Neutrophil (primary cell): Measurements from ENCODE around the gene TNFRSF25.

Experiments used
- H3K27ac ChIP-seq: fragments of 200-600 bp; sonication (generic); 2 replicates; pipeline ENCODE4 v1.5.1; 2016; ENCODE audit warnings: mild to moderate bottlenecking, moderate library complexity
- H3K27me3 ChIP-seq: fragments of 200-600 bp; sonication (generic); 2 replicates; pipeline ENCODE4 v1.6.0; 2016; ENCODE audit warnings: mild to moderate bottlenecking
- H3K36me3 ChIP-seq: fragments of 200-600 bp; sonication (generic); 2 replicates; pipeline ENCODE4 v1.5.1; 2017
- H3K4me1 ChIP-seq, 2 experiments: fragments of 200-600 bp in 1 of 2; sonication (generic) in 1 of 2; 1 replicate in 1 of 2; 2 replicates in 1 of 2; pipeline versions ENCODE4 v1.5.1 to v1.6.1; 2013 to 2016; ENCODE audit warnings: low read depth in 1 of 2, low read length in 1 of 2, mild to moderate bottlenecking in 1 of 2, moderate library complexity in 1 of 2; ENCODE audit not compliant: control insufficient read depth in 1 of 2, insufficient read depth in 1 of 2
- H3K4me3 ChIP-seq, 2 experiments: fragments of 200-600 bp in 1 of 2; sonication (generic) in 1 of 2; 1 replicate in 1 of 2; 2 replicates in 1 of 2; pipeline ENCODE4 v1.5.1; 2013 to 2016; ENCODE audit warnings: low read depth in 1 of 2, low read length in 1 of 2, mild to moderate bottlenecking in 1 of 2, moderate library complexity in 1 of 2
- H3K9me3 ChIP-seq: fragments of 200-600 bp; sonication (generic); 2 replicates; pipeline ENCODE4 v1.5.1; 2016
- CTCF ChIP-seq: fragments of 200-600 bp; sonication (generic); IDR thresholded peaks from 2 replicates; pipeline ENCODE4 v1.5.1; 2016; ENCODE audit warnings: antibody characterized with exemption

Gene TNFRSF25

DNA sequence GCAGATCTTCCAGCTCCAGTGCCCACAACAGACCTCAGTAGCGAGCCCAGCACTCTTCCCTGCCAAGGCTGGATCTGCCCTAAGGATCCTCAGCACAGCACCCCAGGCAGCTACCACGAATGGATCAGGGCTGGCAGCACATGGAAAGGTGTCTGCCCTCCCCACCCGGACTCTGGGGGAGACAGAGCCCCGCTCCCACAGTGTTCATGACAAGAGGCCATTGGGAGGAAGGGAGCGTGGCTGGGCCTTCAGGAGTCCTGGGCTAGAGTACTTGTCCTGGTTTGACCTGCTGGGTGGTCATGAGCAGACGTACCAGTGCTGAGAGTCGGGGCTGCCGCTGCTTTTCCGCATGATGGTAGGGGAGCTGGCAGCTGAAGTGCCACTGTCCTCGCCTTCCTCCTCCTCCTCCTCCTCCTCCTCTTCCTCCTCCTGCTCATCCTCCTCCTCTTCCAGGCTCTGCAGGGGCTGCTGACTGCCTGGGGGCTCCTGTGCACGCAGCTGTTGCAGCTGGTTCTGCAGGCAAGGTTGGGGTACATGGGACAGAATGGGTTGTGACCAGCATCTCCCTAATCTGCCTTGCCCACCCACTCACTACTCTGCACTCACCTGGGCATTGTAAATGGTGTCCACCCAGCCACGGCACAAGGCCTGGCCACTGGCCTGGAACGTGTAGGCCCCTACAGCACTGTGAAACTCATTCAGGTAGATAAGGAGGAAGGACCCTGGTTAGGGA, 2.9 kb upstream of the TNFRSF25 start:
- no peak for TF ChIP-seq CTCF
- H3K9me3 ChIP-seq: no peaks in the 10 kb centered on the region
- H3K27me3 ChIP-seq: peaks cover 38% of the 10 kb centered on the region
- no peak overlapping the region for H3K27ac ChIP-seq
- no peaks in the 10 kb centered on the region for H3K36me3 ChIP-seq
- H3K4me3 ChIP-seq: no peak overlapping the region
- no peaks in the 10 kb centered on the region for H3K4me1 ChIP-seq

DNA sequence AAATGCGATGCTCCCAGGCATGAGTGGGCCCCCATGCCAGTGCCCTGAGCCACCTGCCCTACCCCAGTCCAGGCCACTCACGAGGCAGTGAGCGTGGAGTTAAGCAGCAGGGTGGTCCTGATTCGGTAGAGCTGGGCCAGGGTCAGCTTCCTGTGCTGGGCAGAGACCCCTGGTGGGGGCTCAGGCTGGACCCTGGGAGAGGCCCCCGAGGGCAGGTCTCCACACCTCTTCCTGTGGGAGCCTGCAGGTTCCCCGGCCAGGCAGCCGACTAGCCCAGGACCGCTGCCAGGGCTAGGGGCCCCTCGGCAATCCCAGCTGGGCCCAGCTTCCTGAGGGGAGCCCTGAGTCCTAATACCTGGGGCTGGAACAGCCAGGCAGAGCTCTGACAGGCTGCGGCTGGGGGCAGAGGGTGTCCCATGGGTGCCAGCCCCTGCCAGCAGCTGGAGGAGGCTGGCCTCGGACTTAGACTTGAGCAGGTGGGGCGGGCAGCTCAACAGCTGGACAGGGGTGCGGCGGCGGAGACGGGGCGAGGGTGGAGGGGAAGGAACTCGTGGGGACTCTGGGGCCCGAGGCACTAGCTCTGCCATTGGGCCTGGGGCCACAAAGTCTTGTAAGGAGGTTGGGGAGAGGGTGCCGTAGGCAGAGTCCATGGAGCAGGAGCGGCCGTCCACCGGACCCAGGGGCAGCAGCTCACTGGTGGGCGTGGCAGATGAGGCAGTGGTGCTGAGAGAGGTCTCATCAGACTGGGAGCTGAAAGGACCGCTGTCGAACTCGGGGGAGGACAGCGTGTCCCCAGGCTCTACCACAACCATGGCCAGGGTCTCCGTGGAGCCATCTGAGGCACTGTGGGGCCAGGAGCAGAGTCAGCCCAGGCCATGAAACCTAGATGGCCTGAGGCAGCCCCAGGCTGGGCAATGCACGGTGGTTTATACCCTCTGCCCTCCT, 2.0 kb upstream of the TNFRSF25 start:
- no peak overlapping the region for H3K4me3 ChIP-seq
- H3K36me3 ChIP-seq: no peaks in the 10 kb centered on the region
- H3K4me1 ChIP-seq: no peaks in the 10 kb centered on the region
- peaks cover 43% of the 10 kb centered on the region for H3K27me3 ChIP-seq
- TF ChIP-seq CTCF: no peak
- no peak overlapping the region for H3K27ac ChIP-seq
- no peaks in the 10 kb centered on the region for H3K9me3 ChIP-seq

DNA sequence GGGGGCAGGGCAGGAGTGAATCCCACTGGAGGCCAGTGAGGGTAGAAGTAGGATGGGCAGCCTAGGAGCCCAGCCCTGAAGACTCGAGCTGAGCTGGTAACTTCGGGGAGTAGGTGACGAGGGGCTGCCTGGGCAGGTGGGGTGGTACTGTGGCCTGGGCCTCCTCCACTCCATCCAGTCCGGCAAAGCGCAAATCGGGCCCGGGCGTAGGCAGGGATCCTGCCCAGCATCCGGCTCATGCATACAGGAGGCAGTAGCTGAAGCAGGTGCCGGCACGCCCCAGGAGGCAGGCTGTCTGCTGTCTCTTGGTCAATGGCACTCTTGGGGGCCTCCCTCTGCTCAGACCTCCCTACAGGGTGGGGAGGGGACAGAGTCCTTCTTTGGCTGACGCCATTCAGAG, 1.3 kb upstream of the TNFRSF25 start:
- no peak for TF ChIP-seq CTCF
- no peaks in the 10 kb centered on the region for H3K9me3 ChIP-seq
- H3K27ac ChIP-seq: no peak overlapping the region
- no peak overlapping the region for H3K4me3 ChIP-seq
- no peaks in the 10 kb centered on the region for H3K4me1 ChIP-seq
- no peaks in the 10 kb centered on the region for H3K36me3 ChIP-seq
- peaks cover 51% of the 10 kb centered on the region for H3K27me3 ChIP-seq

GRCh38 chr1:6466751-6467150, 778 bp upstream of the TNFRSF25 start:
- Histone ChIP-seq H3K27ac (no peak overlapping the region), H3K27me3 (peaks cover 55% of the 10 kb centered on the region), H3K36me3 (no peaks in the 10 kb centered on the region), H3K9me3 (no peaks in the 10 kb centered on the region), H3K4me1 (no peaks in the 10 kb centered on the region), H3K4me3 (no peak overlapping the region)
- no peak for TF ChIP-seq CTCF

GRCh38 chr1:6465461-6466005, 440 bp downstream of the TNFRSF25 start:
- Histone ChIP-seq H3K36me3 (no peaks in the 10 kb centered on the region), H3K27me3 (peaks cover 68% of the 10 kb centered on the region), H3K4me3 (no peak overlapping the region), H3K9me3 (no peaks in the 10 kb centered on the region), H3K27ac (no peak overlapping the region), H3K4me1 (no peaks in the 10 kb centered on the region)
- no peak for TF ChIP-seq CTCF
